WTC11 (cell line): ENCODE results near the gene SPATC1L.

Source experiments
- ATF1 ChIP-seq: sonication (generic); formaldehyde crosslinking; IDR thresholded peaks from 2 replicates; pipeline ENCODE4 v1.8.1; 2023; ENCODE audit warnings: mild to moderate bottlenecking, moderate library complexity, missing genetic modification reagents
- ESRRA ChIP-seq: sonication (generic); formaldehyde crosslinking; IDR thresholded peaks from 2 replicates; pipeline ENCODE4 v1.8.1; 2022; ENCODE audit warnings: mild to moderate bottlenecking, missing genetic modification reagents, borderline replicate concordance
- ETV6 ChIP-seq: sonication (generic); formaldehyde crosslinking; IDR thresholded peaks from 2 replicates; pipeline ENCODE4 v1.8.1; 2022; ENCODE audit warnings: mild to moderate bottlenecking, missing genetic modification reagents
- PRRX2 ChIP-seq: fragments of 250-450 bp; sonication (Bioruptor Pico); IDR thresholded peaks from 2 replicates; pipeline ENCODE4 v1.8.0; 2021; ENCODE audit warnings: mild to moderate bottlenecking
- ZNF232 ChIP-seq: sonication (generic); formaldehyde crosslinking; IDR thresholded peaks from 2 replicates; pipeline ENCODE4 v1.8.0; 2022; ENCODE audit warnings: mild to moderate bottlenecking, missing genetic modification reagents
- ZNF317 ChIP-seq: sonication (generic); formaldehyde crosslinking; IDR thresholded peaks from 2 replicates; pipeline ENCODE4 v1.8.1; 2023; ENCODE audit warnings: low read depth, mild to moderate bottlenecking, moderate library complexity, missing genetic modification reagents, borderline replicate concordance
- TF ChIP-seq, protein P1 (sequence below): fragments of 200-600 bp; IDR thresholded peaks from 2 replicates; pipeline ENCODE4 v1.8.0; 2022; ENCODE audit warnings: antibody characterized with exemption
- TF ChIP-seq, protein P2 (sequence below): fragments of 250-450 bp; sonication (Bioruptor Pico); IDR thresholded peaks from 2 replicates; pipeline ENCODE4 v1.9.0; 2021; ENCODE audit warnings: moderate library complexity, mild to moderate bottlenecking, inconsistent platforms, borderline replicate concordance
- TF ChIP-seq, protein P3 (sequence below): sonication (generic); formaldehyde crosslinking; IDR thresholded peaks from 2 replicates; pipeline ENCODE4 v1.8.1; 2022; ENCODE audit warnings: low read depth, missing genetic modification reagents, borderline replicate concordance
- TF ChIP-seq, protein P4 (sequence below): sonication (generic); formaldehyde crosslinking; IDR thresholded peaks from 2 replicates; pipeline ENCODE4 v1.8.1; 2023; ENCODE audit warnings: mild to moderate bottlenecking, missing genetic modification reagents
- TF ChIP-seq, protein P5 (sequence below): fragments of 250-450 bp; sonication (Bioruptor Pico); conservative IDR thresholded peaks from 2 replicates; pipeline ENCODE4 v1.9.0; 2021; ENCODE audit warnings: mild to moderate bottlenecking
- TF ChIP-seq, protein P6 (sequence below): sonication (generic); formaldehyde crosslinking; IDR thresholded peaks from 2 replicates; pipeline ENCODE4 v1.8.1; 2022; ENCODE audit warnings: mild to moderate bottlenecking, moderate library complexity, missing genetic modification reagents
- TF ChIP-seq, protein P7 (sequence below): sonication (generic); formaldehyde crosslinking; IDR thresholded peaks from 2 replicates; pipeline ENCODE4 v1.8.0; 2022; ENCODE audit warnings: mild to moderate bottlenecking, missing genetic modification reagents

DNA sequence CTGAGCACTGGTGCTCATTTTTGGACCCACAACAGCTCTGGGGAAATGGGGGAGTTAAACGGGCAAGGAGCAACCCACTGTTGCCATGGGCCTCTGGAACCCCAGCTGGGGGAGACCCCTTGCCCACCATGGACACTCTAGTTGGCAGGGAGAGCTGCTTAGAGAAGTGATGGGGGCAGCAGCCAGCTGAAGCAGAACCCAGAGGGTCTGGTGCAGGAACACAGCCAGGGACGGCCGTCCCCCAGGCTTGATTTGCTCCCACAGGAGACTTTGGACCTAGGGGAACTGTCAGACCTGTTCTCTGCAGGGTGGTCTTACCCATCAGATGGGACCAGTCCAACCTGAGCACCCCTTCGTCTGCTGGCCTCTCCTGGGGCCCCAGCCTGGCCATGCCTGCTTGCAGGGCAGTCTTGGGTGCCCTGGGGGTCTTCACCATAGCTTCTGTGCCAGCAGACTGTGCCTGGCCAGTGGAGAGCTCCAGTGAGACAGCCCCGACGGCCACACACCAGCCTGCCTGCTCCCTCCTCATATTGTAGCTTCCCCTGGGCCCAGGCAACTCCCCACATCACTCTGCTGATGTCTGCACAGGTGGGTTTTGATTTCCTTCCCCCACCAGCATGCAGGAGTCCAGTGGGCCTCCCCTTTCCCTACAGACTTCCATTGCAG, 11.3 kb downstream of the SPATC1L start:
- TF ChIP-seq PRRX2, result no peak
- TF ChIP-seq ETV6 (CRISPR knock-in tag), result no peak
- TF ChIP-seq, protein P1, sequence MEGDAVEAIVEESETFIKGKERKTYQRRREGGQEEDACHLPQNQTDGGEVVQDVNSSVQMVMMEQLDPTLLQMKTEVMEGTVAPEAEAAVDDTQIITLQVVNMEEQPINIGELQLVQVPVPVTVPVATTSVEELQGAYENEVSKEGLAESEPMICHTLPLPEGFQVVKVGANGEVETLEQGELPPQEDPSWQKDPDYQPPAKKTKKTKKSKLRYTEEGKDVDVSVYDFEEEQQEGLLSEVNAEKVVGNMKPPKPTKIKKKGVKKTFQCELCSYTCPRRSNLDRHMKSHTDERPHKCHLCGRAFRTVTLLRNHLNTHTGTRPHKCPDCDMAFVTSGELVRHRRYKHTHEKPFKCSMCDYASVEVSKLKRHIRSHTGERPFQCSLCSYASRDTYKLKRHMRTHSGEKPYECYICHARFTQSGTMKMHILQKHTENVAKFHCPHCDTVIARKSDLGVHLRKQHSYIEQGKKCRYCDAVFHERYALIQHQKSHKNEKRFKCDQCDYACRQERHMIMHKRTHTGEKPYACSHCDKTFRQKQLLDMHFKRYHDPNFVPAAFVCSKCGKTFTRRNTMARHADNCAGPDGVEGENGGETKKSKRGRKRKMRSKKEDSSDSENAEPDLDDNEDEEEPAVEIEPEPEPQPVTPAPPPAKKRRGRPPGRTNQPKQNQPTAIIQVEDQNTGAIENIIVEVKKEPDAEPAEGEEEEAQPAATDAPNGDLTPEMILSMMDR, result no peak
- TF ChIP-seq, protein P2, sequence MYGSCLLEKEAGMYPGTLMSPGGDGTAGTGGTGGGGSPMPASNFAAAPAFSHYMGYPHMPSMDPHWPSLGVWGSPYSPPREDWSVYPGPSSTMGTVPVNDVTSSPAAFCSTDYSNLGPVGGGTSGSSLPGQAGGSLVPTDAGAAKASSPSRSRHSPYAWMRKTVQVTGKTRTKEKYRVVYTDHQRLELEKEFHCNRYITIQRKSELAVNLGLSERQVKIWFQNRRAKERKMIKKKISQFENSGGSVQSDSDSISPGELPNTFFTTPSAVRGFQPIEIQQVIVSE, result no peak
- TF ChIP-seq, protein P3, sequence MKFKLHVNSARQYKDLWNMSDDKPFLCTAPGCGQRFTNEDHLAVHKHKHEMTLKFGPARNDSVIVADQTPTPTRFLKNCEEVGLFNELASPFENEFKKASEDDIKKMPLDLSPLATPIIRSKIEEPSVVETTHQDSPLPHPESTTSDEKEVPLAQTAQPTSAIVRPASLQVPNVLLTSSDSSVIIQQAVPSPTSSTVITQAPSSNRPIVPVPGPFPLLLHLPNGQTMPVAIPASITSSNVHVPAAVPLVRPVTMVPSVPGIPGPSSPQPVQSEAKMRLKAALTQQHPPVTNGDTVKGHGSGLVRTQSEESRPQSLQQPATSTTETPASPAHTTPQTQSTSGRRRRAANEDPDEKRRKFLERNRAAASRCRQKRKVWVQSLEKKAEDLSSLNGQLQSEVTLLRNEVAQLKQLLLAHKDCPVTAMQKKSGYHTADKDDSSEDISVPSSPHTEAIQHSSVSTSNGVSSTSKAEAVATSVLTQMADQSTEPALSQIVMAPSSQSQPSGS, result no peak
- TF ChIP-seq ZNF317 (CRISPR knock-in tag), result no peak
- TF ChIP-seq ZNF232, result no peak
- TF ChIP-seq, protein P4, sequence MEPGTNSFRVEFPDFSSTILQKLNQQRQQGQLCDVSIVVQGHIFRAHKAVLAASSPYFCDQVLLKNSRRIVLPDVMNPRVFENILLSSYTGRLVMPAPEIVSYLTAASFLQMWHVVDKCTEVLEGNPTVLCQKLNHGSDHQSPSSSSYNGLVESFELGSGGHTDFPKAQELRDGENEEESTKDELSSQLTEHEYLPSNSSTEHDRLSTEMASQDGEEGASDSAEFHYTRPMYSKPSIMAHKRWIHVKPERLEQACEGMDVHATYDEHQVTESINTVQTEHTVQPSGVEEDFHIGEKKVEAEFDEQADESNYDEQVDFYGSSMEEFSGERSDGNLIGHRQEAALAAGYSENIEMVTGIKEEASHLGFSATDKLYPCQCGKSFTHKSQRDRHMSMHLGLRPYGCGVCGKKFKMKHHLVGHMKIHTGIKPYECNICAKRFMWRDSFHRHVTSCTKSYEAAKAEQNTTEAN (CRISPR knock-in tag), result no peak
- no peak for TF ChIP-seq ESRRA
- TF ChIP-seq, protein P5, sequence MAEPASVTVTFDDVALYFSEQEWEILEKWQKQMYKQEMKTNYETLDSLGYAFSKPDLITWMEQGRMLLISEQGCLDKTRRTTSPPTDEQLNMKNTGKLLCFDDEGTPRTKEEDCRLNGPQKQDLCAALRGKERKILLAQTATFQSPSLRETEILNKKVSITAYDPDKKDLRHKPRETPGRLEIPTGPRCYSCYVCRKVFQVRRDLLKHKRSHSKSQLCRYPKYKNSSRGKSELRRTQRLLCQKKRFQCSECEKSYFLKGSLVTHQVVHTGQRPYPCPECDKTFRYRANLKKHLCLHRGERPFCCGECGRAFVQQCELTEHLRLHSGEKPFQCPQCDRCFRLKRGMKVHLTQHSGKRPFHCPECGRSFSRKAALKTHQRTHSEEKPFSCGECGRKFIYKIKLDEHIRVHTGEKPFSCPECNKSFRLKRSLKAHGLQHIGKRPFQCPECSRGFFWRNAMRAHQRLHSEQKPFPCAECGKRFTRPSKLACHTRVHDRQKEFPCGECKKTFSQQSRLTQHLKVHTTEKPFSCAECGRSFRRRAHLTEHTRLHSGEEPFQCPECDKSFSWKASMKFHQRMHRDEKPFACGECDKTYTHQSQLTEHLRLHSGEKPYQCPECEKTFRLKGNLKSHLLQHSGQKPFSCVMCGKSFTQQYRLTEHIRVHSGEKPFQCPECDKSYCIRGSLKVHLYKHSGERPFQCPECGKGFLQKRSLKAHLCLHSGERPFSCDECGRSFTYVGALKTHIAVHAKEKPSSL (CRISPR knock-in tag), result no peak
- TF ChIP-seq ATF1 (CRISPR knock-in tag), result no peak
- TF ChIP-seq, protein P6, sequence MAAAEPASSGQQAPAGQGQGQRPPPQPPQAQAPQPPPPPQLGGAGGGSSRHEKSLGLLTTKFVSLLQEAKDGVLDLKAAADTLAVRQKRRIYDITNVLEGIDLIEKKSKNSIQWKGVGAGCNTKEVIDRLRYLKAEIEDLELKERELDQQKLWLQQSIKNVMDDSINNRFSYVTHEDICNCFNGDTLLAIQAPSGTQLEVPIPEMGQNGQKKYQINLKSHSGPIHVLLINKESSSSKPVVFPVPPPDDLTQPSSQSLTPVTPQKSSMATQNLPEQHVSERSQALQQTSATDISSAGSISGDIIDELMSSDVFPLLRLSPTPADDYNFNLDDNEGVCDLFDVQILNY, result no peak
- TF ChIP-seq, protein P7, sequence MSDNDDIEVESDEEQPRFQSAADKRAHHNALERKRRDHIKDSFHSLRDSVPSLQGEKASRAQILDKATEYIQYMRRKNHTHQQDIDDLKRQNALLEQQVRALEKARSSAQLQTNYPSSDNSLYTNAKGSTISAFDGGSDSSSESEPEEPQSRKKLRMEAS (CRISPR knock-in tag), result no peak
